Measurements from ENCODE around the gene IRF2BPL. TPM values are rescaled to one million over a fixed set of nuclear protein-coding genes. Genes with fewer than 3 reads are reported as not detected.

The IRF2BPL gene
- total RNA-seq, 1 donor from 2014 or later = 70.2 TPM

- TF ChIP-seq CTCF (IDR thresholded peaks at IDR 0.05; ENCODE audit: insufficient read depth, low read length, poor library complexity, severe bottlenecking) = no peak
- no peaks in the 10 kb centered on the region for H3K27me3 ChIP-seq (ENCODE audit: control insufficient read depth, insufficient read depth, low read length)
- no peak for DNase-seq (ENCODE audit: low read depth)
Measured at GRCh38 chr14:77039285-77040058, 11.0 kb upstream of the IRF2BPL start.

GRCh38 chr14:77037938-77038568 is 9.5 kb upstream of the IRF2BPL start:
- H3K27me3 ChIP-seq (ENCODE audit: control insufficient read depth, insufficient read depth, low read length) = no peaks in the 10 kb centered on the region
- no peaks in the 10 kb centered on the region for H3K36me3 ChIP-seq (ENCODE audit: control insufficient read depth, insufficient read depth, low read length)
- H3K4me3 ChIP-seq (ENCODE audit: low read depth, low read length) = no peak overlapping the region
- TF ChIP-seq CTCF (IDR thresholded peaks at IDR 0.05; ENCODE audit: insufficient read depth, low read length, poor library complexity, severe bottlenecking) = no peak
- DNase-seq (ENCODE audit: low read depth) = no peak

More at GRCh38 chr14:77039285-77040058, 11.0 kb upstream of the IRF2BPL start:
- Histone ChIP-seq H3K4me3 (ENCODE audit: low read depth, low read length) (no peak overlapping the region), H3K36me3 (ENCODE audit: control insufficient read depth, insufficient read depth, low read length) (no peaks in the 10 kb centered on the region)

- no peaks in the 10 kb centered on the region for H3K36me3 ChIP-seq (ENCODE audit: control insufficient read depth, insufficient read depth, low read length)
- no peaks in the 10 kb centered on the region for H3K27me3 ChIP-seq (ENCODE audit: control insufficient read depth, insufficient read depth, low read length)
- DNase-seq (ENCODE audit: low read depth) = no peak
- no peak overlapping the region for H3K4me3 ChIP-seq (ENCODE audit: low read depth, low read length)
- no peak for TF ChIP-seq CTCF (IDR thresholded peaks at IDR 0.05; ENCODE audit: insufficient read depth, low read length, poor library complexity, severe bottlenecking)
Measured at GRCh38 chr14:77037215-77037937, 8.9 kb upstream of the IRF2BPL start.

GRCh38 chr14:77036484-77037214 is 8.1 kb upstream of the IRF2BPL start:
- Histone ChIP-seq H3K36me3 (ENCODE audit: control insufficient read depth, insufficient read depth, low read length) (no peaks in the 10 kb centered on the region), H3K27me3 (ENCODE audit: control insufficient read depth, insufficient read depth, low read length) (no peaks in the 10 kb centered on the region), H3K4me3 (ENCODE audit: low read depth, low read length) (no peak overlapping the region)
- TF ChIP-seq CTCF (IDR thresholded peaks at IDR 0.05; ENCODE audit: insufficient read depth, low read length, poor library complexity, severe bottlenecking) = no peak
- DNase-seq (ENCODE audit: low read depth) = no peak

GRCh38 chr14:77035267-77035666 is 6.8 kb upstream of the IRF2BPL start:
- DNase-seq (ENCODE audit: low read depth) = no peak
- Histone ChIP-seq H3K36me3 (ENCODE audit: control insufficient read depth, insufficient read depth, low read length) (no peaks in the 10 kb centered on the region), H3K27me3 (ENCODE audit: control insufficient read depth, insufficient read depth, low read length) (no peaks in the 10 kb centered on the region), H3K4me3 (ENCODE audit: low read depth, low read length) (no peak overlapping the region)
- no peak for TF ChIP-seq CTCF (IDR thresholded peaks at IDR 0.05; ENCODE audit: insufficient read depth, low read length, poor library complexity, severe bottlenecking)

Data from kidney epithelial cell (primary cell).